Lung microvascular endothelial cell (primary cell): ENCODE results near the gene ALK. TPM values are rescaled to one million over a fixed set of nuclear protein-coding genes. Genes with fewer than 3 reads are reported as not detected.
A peak's percentile ranks its signal among the peaks of the same experiment; 100 is the strongest.
"Not testable (repeated sequence)": the region's sequence is repeated elsewhere in the genome, so short reads cannot be mapped to it uniquely, and the experiment has no call there.

Experiments used
- DNase-seq, 2 donors: peaks; one replicate each; pipeline versions ENCODE4 v3.0.0 to v3.0.0-alpha.2; 2010; ENCODE audit warnings: low read depth in 2 of 2
- total RNA-seq: library from RNA; depleted of rRNA; stranded (reverse); fragments of >200 nt; gene quantifications from 2 replicates; pipeline ENCODE4 v1.2.1, GENCODE V29; 2014

ALK gene
- total RNA-seq, 1 donor from 2014 or later, result not detected

DNA sequence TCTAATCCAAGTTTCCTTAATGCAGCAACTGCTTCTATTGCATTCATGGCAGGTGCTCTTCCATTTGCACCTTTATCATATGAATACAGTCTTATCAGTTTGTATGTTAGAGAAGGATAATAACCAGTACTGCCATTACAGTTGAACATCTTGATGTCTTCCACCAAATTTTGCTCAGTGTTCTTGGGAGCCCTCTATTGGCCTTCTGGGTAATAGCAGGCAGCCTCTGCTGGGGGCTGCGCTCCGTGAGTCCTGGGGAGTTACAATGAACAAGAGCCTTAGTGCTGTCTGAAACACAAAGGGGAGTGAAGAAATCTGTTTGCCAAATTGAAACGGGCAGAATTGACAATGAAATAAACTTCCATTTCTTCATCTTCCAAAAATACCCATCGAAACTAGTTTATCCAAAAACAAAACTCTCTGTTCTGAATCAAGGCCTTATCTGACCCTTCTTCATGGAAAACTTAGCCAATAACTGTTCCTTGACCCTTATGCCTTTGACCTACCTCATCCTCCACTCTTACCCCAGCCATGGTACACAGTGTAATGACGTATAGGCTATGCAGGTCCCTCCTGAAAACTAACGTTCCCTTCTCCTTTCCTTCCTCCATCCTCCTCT, 79.9 kb downstream of the ALK start:
- peak; percentile 39 to 49 for DNase-seq

DNA sequence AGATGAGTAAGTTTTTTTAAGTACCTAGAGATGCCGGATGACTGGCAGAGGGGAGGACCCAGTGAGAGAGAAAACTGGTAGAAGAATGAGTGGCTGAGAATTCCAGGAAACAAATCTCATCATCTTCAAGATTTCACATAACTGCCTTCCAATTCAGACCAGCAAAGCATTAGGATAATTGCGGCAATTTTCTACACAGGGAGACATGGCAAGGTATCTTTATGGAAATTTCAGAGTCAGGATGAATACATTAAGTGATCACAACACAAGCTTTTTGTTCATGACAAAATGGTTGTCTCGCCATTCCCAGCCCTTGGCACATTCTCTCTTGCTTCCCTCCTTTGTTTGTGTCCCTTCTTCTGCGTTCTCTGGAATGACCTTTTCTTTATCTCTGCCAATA, 82.1 kb downstream of the ALK start:
- no peak for DNase-seq

DNA sequence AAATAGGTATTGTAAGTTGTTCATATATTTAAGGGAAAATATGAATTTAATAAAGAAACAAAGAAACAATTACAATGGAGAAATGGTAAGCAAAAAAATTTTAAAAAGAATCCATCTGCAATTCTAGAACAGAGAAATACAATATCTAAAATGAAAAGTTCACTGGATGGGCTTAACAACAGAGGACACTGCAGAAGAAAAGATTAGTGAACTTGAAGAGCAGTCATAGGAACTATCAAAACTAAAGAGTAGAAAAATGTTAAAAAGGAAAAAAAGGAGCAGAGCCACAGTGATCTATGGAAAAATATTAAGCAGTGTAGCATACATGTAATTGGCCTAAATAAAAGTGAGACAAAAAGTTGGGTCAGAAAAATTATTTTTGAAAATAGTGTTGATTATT, 83.5 kb downstream of the ALK start:
- DNase-seq, result no peak

- no peak for DNase-seq
Observed at GRCh38 chr2:29834624-29835023, 86.8 kb downstream of the ALK start.

GRCh38 chr2:29834036-29834540, 87.3 kb downstream of the ALK start:
- DNase-seq, result no peak

DNA sequence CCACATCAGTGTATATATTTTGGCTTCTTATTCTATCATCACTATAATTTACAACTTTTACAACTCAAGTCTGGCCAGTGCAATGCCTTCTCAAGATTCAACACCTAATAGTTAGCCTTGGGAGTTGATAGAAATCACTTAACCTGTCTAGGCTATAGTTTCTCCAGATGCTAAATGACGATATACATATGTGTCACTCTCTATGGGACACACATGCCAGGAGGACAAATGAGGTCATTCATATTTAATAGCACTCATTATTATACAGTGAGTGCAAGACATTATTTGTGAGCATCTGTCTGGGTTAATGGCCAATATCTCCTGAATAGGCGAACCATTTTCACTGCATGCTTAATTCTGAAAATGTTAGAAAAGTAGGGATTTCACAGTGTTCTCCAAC, 89.8 kb downstream of the ALK start:
- DNase-seq, result no peak

DNA sequence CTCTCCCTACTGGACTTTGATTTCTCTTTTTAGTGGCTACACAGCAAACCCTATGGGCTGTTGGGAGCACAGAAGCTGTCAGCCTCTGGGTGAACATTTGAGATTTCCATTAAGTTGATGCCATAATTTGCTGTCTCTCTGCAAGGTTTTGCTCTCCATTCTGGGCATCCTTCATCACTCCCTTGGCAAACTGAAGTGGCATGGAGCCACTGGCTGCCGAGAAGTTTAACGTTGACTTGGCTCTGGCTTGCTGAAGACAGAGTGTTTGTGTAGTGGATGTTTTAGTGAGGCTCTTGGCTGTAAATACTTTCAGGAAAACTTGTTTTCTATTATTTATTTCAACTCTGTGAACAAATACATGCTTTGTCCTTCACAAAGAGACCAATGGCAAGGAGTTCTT, 91.5 kb downstream of the ALK start:
- DNase-seq, result no peak

DNA sequence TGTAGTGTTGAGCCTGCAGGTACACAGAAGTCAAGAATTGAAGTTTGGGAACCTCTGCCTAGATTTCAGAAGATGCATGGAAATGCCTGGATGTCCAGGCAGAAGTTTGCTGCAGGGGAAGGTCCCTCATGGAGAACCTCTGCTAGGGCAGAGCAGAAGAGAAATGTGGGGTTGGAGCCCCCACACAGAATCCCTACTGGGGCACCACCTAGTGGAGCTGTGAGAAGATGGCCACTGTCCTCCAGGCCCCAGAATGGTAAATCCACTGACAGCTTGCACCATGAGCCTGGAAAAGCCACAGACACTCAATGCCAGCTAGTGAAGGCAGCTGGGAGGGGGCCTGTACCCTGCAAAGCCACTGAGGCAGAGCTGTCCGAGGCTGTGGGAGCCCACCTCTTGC, 97.2 kb downstream of the ALK start:
- DNase-seq, result not testable (repeated sequence)

- DNase-seq, result no peak
Observed at GRCh38 chr2:29821591-29821990, 99.8 kb downstream of the ALK start.

DNA sequence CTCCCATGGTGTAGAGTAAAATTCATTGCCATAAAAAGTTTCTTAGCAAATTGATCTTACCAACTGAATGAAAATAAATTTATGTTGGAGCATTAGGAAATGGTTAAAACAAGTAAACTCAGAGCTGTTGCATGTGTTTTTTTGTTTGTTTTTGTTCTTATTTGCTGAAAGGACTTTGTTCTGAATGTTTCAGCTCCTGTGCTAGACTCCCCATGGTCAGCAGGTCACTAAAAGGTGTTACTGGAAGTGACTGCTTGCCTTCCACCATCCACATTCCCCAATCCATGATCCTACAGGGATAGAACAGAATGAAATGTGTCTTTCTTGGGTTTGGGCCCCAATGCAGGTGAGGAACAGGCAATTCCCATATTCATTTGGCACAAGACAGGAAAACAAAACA, 101.8 kb downstream of the ALK start:
- DNase-seq, result no peak

- no peak for DNase-seq
Observed at GRCh38 chr2:29817801-29818680, 103.3 kb downstream of the ALK start.

GRCh38 chr2:29817299-29817698, 104.1 kb downstream of the ALK start:
- no peak for DNase-seq

- no peak for DNase-seq
Observed at GRCh38 chr2:29816651-29817050, 104.7 kb downstream of the ALK start.

- no peak for DNase-seq
Observed at GRCh38 chr2:29811378-29811777, 110.0 kb downstream of the ALK start.

- DNase-seq, result no peak
Observed at GRCh38 chr2:29810956-29811355, 110.4 kb downstream of the ALK start.

GRCh38 chr2:29808321-29808720, 113.1 kb downstream of the ALK start:
- DNase-seq, result no peak

- no peak for DNase-seq
Observed at GRCh38 chr2:29807082-29807481, 114.3 kb downstream of the ALK start.

DNA sequence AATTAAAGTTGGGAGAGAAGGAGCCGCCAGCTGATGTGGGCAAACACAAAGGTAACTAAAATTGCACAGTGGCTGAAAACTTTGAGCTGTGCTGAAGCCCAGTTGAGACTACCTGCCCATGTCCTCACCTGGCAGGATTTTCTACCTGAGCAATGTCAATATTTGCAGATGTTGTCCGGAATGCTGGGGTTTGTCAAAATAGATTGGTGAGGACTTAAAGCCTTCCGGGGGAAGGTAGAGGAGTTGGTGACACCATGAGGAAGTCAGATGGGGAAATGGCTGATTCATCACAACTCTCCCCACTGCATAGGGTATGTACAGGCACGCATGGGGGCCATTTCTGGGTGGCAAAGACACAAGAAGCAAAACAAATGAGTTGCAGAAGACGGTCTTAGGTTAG, 114.9 kb downstream of the ALK start:
- DNase-seq, result no peak

DNA sequence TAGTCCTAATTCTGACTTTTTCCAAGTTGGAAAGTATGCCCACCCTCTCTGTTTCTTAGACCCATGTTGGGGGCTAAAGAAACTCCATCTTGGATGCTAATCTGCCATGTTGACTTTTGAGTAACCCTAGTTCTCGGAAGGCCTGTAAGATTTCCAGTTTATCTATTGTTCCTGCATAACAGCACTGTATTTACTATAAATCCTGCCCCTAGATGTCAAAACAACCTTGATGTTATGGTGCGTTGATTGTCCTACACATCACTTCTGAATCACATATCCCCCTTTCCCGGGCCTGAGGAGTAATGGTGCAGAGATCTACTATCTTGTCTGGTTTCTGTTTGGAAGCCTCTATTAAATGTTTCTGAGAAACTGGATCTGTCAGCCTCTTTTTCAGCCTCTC, 116.7 kb downstream of the ALK start:
- no peak for DNase-seq

GRCh38 chr2:29803537-29803936, 117.8 kb downstream of the ALK start:
- no peak for DNase-seq

GRCh38 chr2:29802986-29803385, 118.4 kb downstream of the ALK start:
- DNase-seq, result no peak

- no peak for DNase-seq
Observed at GRCh38 chr2:29799628-29800027, 121.8 kb downstream of the ALK start.

GRCh38 chr2:29797916-29798315, 123.5 kb downstream of the ALK start:
- no peak for DNase-seq
